LNCAP (cell line): ENCODE measurements around the gene ADAP2.
A peak's percentile ranks its signal among the peaks of the same experiment; 100 is the strongest.

Experiments
- TF ChIP-seq, protein P1 (sequence below): fragments of 450-650 bp; IDR thresholded peaks from 2 replicates; pipeline ENCODE4 v1.5.1; 2017; ENCODE audit warnings: mild to moderate bottlenecking

ADAP2 gene

DNA sequence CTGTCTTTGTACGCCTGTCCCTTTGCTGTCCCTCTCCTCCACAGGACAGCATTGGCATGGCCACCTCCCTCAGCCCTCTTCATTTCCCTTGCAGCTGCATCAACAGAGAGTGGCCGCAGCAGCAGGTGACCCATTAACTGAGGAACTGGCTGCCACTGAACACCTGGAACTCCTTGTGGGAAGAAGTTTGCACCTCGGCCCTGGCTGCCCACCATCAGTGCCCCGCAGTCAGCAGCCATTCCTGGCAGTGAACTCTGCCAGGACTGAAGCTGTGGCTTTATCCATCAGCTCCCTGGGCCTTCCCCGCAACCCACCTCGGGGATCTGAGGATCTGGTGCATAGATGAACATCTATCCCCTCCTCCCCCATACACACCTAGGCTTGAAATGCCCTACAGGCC, 36.0 kb downstream of the ADAP2 start:
- TF ChIP-seq, protein P1, sequence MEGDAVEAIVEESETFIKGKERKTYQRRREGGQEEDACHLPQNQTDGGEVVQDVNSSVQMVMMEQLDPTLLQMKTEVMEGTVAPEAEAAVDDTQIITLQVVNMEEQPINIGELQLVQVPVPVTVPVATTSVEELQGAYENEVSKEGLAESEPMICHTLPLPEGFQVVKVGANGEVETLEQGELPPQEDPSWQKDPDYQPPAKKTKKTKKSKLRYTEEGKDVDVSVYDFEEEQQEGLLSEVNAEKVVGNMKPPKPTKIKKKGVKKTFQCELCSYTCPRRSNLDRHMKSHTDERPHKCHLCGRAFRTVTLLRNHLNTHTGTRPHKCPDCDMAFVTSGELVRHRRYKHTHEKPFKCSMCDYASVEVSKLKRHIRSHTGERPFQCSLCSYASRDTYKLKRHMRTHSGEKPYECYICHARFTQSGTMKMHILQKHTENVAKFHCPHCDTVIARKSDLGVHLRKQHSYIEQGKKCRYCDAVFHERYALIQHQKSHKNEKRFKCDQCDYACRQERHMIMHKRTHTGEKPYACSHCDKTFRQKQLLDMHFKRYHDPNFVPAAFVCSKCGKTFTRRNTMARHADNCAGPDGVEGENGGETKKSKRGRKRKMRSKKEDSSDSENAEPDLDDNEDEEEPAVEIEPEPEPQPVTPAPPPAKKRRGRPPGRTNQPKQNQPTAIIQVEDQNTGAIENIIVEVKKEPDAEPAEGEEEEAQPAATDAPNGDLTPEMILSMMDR, result no peak

DNA sequence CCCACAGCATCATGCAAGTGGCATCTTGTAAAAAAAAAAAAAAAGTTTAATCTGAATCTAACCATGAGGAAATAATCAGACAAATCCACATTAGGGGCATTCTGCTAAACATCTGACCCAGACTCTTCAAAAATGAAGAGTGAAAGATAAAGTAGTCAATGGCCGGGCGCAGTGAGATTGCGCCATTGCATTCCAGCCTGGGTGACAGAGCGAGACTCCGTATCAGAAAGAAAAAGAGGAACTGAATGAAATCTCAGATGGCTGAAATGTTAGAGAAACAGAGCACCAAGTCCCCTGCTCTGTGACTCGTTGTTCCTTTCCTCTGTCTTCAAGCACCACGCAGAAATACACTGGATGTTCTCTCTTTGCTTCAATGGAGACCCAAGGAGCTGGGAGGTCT, 36.4 kb downstream of the ADAP2 start:
- TF ChIP-seq, protein P1, result no peak

DNA sequence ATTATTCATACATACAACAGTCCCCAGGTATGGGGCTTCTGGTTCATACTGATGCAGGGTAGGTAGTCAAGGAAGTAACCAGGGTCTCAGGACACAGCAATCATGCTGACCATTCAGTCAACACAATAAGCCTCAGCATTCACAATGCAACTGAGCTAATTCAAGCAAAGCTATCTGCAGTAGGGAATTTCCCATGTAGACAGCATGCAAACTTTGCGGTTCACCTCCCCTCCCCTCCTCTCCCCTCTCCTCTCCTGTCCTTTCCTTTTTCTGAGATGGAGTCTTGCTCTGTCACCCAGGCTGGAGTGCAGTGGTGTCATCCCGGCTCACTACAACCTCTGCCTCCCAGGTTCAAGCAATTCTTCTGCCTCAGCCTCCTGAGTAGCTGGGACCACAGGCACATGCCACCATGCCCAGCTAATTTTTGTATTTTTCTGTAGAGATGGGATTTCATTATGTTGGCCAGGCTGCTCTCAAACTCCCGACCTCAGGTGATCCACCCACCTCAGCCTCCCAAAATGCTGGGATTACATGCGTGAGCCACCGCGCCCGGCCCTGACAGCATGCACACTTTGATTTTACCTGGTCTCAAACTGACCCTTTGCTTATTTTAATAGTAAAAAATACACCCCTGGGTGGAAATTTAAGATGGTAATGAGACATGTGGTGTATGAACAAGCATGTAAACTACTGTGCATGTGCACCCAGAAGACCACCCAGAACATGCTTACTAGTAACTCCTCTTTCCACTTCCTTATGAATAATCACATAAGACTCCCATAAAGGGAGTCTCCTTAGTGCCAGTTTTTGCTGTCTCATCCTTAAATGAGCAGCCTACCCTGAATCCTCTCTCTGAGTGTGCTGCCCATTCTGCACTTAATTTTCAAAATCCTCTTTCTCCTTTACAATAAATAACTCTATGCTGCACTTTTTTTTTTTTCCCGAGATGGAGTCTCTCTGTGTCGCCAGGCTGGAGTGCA, 39.8 kb downstream of the ADAP2 start:
- TF ChIP-seq, protein P1, result no peak

DNA sequence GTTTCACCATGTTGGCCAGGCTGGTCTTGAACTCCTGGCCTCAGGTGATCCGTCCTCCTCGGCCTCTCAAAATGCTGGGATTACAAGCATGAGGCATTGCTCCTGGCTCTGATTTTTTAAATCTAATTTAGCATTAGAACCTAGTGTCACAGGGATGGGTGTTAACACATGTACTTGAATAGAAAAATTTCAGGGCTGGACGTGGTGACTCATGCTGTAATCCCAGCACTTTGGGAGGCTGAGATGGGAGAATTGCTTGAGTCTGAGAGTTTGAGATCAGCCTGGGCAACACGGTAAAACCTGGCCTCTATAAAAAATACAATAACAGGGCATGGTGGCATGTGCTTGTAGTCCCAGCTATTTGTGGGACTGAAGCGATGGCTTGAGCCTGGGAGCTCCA, 43.1 kb downstream of the ADAP2 start:
- TF ChIP-seq, protein P1, result no peak

DNA sequence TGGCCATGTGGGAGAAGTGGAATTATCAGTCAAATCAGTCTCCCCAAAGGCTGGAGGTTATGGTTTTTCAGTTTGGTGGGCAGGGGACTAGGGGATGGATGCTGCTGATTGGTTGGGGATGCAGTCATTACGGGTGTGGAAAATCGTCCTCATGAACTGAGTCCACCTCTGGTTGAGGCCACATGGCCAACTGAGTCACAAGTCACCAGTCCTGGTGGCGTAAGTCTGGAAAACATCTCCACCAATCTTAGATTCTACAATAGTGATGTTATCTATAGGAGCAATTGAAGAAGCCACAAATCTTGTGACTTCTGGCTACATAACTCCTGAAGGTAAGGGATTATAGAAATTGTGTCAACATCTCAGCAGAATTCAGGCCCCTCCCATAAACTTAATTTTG, 43.9 kb downstream of the ADAP2 start:
- TF ChIP-seq, protein P1, result no peak

DNA sequence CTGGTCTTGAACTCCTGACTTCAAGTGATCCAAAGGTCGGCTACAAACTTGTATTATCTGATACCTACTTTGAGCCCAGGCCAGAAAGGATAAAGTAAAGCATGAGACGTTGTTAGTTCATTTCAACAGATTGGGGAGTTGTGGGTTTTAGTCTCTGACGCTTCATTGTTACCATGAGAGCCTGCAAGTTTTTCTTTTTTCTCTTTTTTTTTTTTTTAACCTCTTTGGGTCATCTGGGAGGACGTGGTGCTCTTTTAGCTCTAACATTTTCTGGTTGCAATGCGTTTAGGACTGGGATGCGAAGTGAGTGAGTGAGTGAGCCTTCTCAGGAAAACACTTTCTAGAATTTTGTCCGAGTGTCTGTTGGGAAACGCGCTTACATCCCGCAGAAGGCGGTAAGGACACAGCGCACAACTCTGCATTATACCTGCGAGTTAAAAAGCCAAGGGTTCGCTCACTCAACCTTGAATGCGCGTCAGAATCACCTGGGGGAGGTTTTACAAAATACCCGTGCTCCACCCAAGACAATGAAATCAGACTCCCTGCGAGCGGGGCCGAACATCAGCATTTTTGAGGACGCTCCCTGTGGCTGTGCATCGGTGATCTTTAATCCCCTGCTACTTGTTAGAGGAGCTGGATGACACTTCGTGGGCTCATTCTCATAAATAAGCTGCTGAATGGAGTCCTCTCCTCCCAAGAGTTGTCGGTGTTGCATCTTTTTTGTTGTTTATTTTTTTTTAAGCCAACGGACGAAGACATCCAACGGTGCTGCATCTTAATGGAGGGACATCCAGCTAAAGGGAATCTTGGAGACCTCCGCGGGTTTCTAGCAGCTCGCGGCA, 48.5 kb downstream of the ADAP2 start:
- TF ChIP-seq, protein P1, result no peak

DNA sequence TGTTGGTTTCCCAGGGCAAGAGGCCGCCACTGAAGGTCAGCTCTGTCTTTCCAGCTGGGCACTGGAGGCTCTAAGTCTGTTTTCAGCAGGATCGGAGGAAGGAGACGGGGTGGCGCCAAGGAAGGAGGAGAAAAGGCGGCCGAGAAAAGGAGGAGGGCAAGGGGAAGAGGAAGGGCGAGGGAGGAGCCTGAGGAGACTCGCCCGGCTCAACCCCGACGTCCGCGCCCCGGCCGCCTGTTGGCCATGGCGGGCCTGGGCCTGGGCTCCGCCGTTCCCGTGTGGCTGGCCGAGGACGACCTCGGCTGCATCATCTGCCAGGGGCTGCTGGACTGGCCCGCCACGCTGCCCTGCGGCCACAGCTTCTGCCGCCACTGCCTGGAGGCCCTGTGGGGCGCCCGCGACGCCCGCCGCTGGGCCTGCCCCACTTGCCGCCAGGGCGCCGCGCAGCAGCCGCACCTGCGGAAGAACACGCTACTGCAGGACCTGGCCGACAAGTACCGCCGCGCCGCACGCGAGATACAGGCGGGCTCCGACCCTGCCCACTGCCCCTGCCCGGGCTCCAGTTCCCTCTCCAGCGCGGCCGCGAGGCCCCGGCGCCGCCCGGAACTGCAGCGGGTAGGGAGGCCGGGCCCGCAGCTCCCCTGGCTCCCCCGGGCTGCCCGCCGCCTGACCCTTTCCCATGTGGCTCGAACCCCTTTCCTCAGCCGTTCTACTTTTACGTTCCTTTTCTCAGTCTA, 49.3 kb downstream of the ADAP2 start, which contains the start of gene RNF135:
Gene RNF135 (plus strand): TSS at position 209 of the 737 bp plus-strand sequence. CDS start 35 bp downstream, at position 244.
- TF ChIP-seq, protein P1, result peak; percentile 31; the same call in 1 of the 2 replicates
